Liver (tissue), 9 donors: ENCODE results near the gene ZSWIM8. TPM values are rescaled to one million over a fixed set of nuclear protein-coding genes. Genes with fewer than 3 reads are reported as not detected.
A peak's percentile ranks its signal among the peaks of the same experiment; 100 is the strongest.

Experiments used
- DNase-seq: peaks from one replicate; pipeline ENCODE4 v3.0.0-alpha.2; 2017; ENCODE audit warnings: low spot score
- H3K27ac ChIP-seq, 2 donors: one replicate each; pipeline ENCODE4 v1.7.0; 2013; ENCODE audit warnings: inconsistent platforms in 2 of 2, low read length in 2 of 2, control low read depth in 1 of 2, low read depth in 1 of 2, mild to moderate bottlenecking in 1 of 2
- H3K27me3 ChIP-seq, 4 donors: one replicate each; pipeline versions ENCODE4 v1.6.1 to v1.7.0; 2013; ENCODE audit warnings: low read length in 3 of 4, inconsistent platforms in 1 of 4, mild to moderate bottlenecking in 1 of 4, moderate library complexity in 1 of 4; ENCODE audit not compliant: control insufficient read depth in 4 of 4, insufficient read depth in 4 of 4
- H3K36me3 ChIP-seq, 4 donors: one replicate each; pipeline versions ENCODE4 v1.6.1 to v1.7.0; 2013; ENCODE audit warnings: low read length in 3 of 4, mild to moderate bottlenecking in 3 of 4, low read depth in 1 of 4, moderate library complexity in 1 of 4; ENCODE audit not compliant: control insufficient read depth in 4 of 4, insufficient read depth in 3 of 4
- H3K4me1 ChIP-seq, 4 donors: one replicate each; pipeline versions ENCODE4 v1.6.1 to v1.7.0; 2013; ENCODE audit warnings: low read length in 3 of 4, mild to moderate bottlenecking in 3 of 4, moderate library complexity in 1 of 4; ENCODE audit not compliant: control insufficient read depth in 4 of 4, insufficient read depth in 4 of 4
- H3K4me3 ChIP-seq, 3 donors: one replicate each; pipeline versions ENCODE4 v1.6.1 to v1.7.0; 2013; ENCODE audit warnings: low read length in 3 of 3, control low read depth in 1 of 3, low read depth in 1 of 3, mild to moderate bottlenecking in 1 of 3
- H3K9ac ChIP-seq, 2 donors: one replicate each; pipeline ENCODE4 v1.7.0; 2013; ENCODE audit warnings: low read length in 2 of 2, mild to moderate bottlenecking in 2 of 2, moderate library complexity in 2 of 2, control low read depth in 1 of 2, low read depth in 1 of 2
- H3K9me3 ChIP-seq, 4 donors: one replicate each; pipeline versions ENCODE4 v1.6.1 to v1.7.0; 2013; ENCODE audit warnings: low read length in 3 of 4; ENCODE audit not compliant: control insufficient read depth in 4 of 4
- ATF3 ChIP-seq: IDR thresholded peaks from 2 replicates; pipeline ENCODE4 v1.6.1; 2016; ENCODE audit warnings: antibody characterized with exemption
- CTCF ChIP-seq: fragments of 150-350 bp; IDR thresholded peaks from 2 replicates; pipeline ENCODE4 v1.5.1; 2017; ENCODE audit warnings: improper control_type of control experiment, low read depth, low read length; ENCODE audit not compliant: missing input control
- FOXA1 ChIP-seq: IDR thresholded peaks from 2 replicates; pipeline ENCODE4 v1.6.1; 2016; ENCODE audit warnings: antibody characterized with exemption
- FOXA2 ChIP-seq: IDR thresholded peaks from 2 replicates; pipeline ENCODE4 v1.6.1; 2016; ENCODE audit warnings: antibody characterized with exemption
- GABPA ChIP-seq, 2 donors: IDR thresholded peaks in 1 of 2; conservative IDR thresholded peaks in 1 of 2; 2 replicates each; pipeline ENCODE4 v1.6.1; 2016; ENCODE audit warnings: antibody characterized with exemption in 2 of 2, mild to moderate bottlenecking in 1 of 2, moderate library complexity in 1 of 2
- HNF4A ChIP-seq, 2 donors: conservative IDR thresholded peaks; 2 replicates each; pipeline ENCODE4 v1.6.1; 2016; ENCODE audit warnings: antibody characterized with exemption in 2 of 2, mild to moderate bottlenecking in 2 of 2
- JUND ChIP-seq, 2 donors: IDR thresholded peaks; 2 replicates each; pipeline ENCODE4 v1.6.1; 2016; ENCODE audit warnings: antibody characterized with exemption in 2 of 2
- NR2F2 ChIP-seq: IDR thresholded peaks from 2 replicates; pipeline ENCODE4 v1.6.1; 2016; ENCODE audit warnings: antibody characterized with exemption
- RAD21 ChIP-seq, 2 donors: IDR thresholded peaks; 2 replicates each; pipeline ENCODE4 v1.6.1; 2016; ENCODE audit warnings: antibody characterized with exemption in 2 of 2, mild to moderate bottlenecking in 2 of 2
- REST ChIP-seq: IDR thresholded peaks from 2 replicates; pipeline ENCODE4 v1.6.1; 2016; ENCODE audit warnings: antibody characterized with exemption, mild to moderate bottlenecking
- RXRA ChIP-seq, 2 donors: IDR thresholded peaks; 2 replicates each; pipeline ENCODE4 v1.6.1; 2017 to 2018; ENCODE audit warnings: antibody characterized with exemption in 2 of 2, mild to moderate bottlenecking in 1 of 2
- SP1 ChIP-seq: IDR thresholded peaks from 2 replicates; pipeline ENCODE4 v1.6.1; 2018; ENCODE audit warnings: antibody characterized with exemption, mild to moderate bottlenecking
- TAF1 ChIP-seq: conservative IDR thresholded peaks from 2 replicates; pipeline ENCODE4 v1.6.1; 2016; ENCODE audit warnings: antibody characterized with exemption, mild to moderate bottlenecking
- WGBS: extraction: QIAGEN DNeasy Blood & Tissue Kit; methylation state at CpG from one replicate; pipeline ENCODE4 v1.1.7; 2013; 5-methylcytosine and 5-hydroxymethylcytosine counted together
- polyA plus RNA-seq, 2 donors: library from polyadenylated mRNA; stranded (reverse) in 1 of 2; unstranded in 1 of 2; fragments of 200-250 nt in 1 of 2; fragments of >200 nt in 1 of 2; fragmentation: Nextera tagmentation in 1 of 2; extraction: Ambion mirVana in 1 of 2; gene quantifications; one replicate each; pipeline versions ENCODE4 v1.2.1 to v1.2.3, GENCODE V29; 2013 to 2015
- total RNA-seq, 2 donors: library from RNA; depleted of rRNA; stranded (reverse); fragments of >200 nt; gene quantifications; one replicate each; pipeline ENCODE4 v1.2.3, GENCODE V29; 2014
- donor health status: healthy.
- donor health status: healthy.
- donor health status: healthy.
- donor health status: healthy.
- donor health status: healthy.

Gene ZSWIM8
- total and polyA plus RNA-seq, 4 donors, result 33.3 to 66.2 (median 44.4) TPM

- DNase-seq, result no peak
- H3K9ac ChIP-seq, result no peak overlapping the region
- H3K36me3 ChIP-seq, result peaks cover 1 to 6% (median 3%) of the 10 kb centered on the region in 4 donors
- no peaks in the 10 kb centered on the region for H3K27me3 ChIP-seq
- TF ChIP-seq REST, result no peak
- TF ChIP-seq TAF1, result no peak
- TF ChIP-seq HNF4A (conservative IDR thresholded peaks at IDR 0.05), result no peak
- no peak for TF ChIP-seq NR2F2
- no peak for TF ChIP-seq SP1
- no peak overlapping the region for H3K4me3 ChIP-seq
- 97% methylated on average over 9 of the region's 9 CpGs for WGBS
- H3K27ac ChIP-seq, result peak overlapping the region; percentile 20 to 29
- peaks cover 18 to 60% (median 42%) of the 10 kb centered on the region in 4 donors for H3K4me1 ChIP-seq
- H3K9me3 ChIP-seq, result no peaks in the 10 kb centered on the region
Observed at GRCh38 chr10:73841061-73841421, 55.6 kb downstream of the ZSWIM8 start.

- 93% methylated on average over 9 of the region's 9 CpGs for WGBS
- H3K27ac ChIP-seq, result peak overlapping the region; percentile 19 to 53
- TF ChIP-seq RXRA (IDR thresholded peaks at IDR 0.05), result no peak
- no peak for TF ChIP-seq FOXA2
- TF ChIP-seq REST, result no peak
- TF ChIP-seq SP1, result no peak
- no peak for TF ChIP-seq RAD21 (IDR thresholded peaks at IDR 0.05)
- TF ChIP-seq JUND (IDR thresholded peaks at IDR 0.05), result no peak
- H3K4me1 ChIP-seq, result peaks cover 16 to 53% (median 36%) of the 10 kb centered on the region in 4 donors
- no peak for DNase-seq
- no peak overlapping the region for H3K9ac ChIP-seq
- H3K4me3 ChIP-seq, result no peak overlapping the region
- H3K27me3 ChIP-seq, result no peaks in the 10 kb centered on the region
- no peaks in the 10 kb centered on the region for H3K9me3 ChIP-seq
- peaks cover 1 to 13% (median 8%) of the 10 kb centered on the region in 4 donors for H3K36me3 ChIP-seq
Observed at GRCh38 chr10:73841526-73842285, 56.3 kb downstream of the ZSWIM8 start.

- Histone ChIP-seq H3K9ac (no peak overlapping the region), H3K36me3 (peaks cover 1 to 19% (median 10%) of the 10 kb centered on the region in 4 donors), H3K4me1 (peaks cover 15 to 50% (median 33%) of the 10 kb centered on the region in 4 donors), H3K27ac (peak overlapping the region; percentile 19 to 53), H3K9me3 (no peaks in the 10 kb centered on the region), H3K27me3 (no peaks in the 10 kb centered on the region), H3K4me3 (no peak overlapping the region)
- WGBS, result 42% methylated on average over 11 of the region's 11 CpGs
- DNase-seq, result no peak
- no peak for TF ChIP-seq GABPA (IDR thresholded peaks at IDR 0.05 in 1 of 2, conservative IDR thresholded peaks at IDR 0.05 in 1 of 2)
- peak; percentile 48 to 54 for TF ChIP-seq HNF4A (conservative IDR thresholded peaks at IDR 0.05)
- TF ChIP-seq REST, result no peak
- no peak for TF ChIP-seq CTCF
- TF ChIP-seq ATF3, result no peak
- TF ChIP-seq NR2F2, result no peak
- TF ChIP-seq FOXA1, result no peak
- TF ChIP-seq RAD21 (IDR thresholded peaks at IDR 0.05), result peak in 1 of 2 donors; percentile 30
Observed at GRCh38 chr10:73842349-73842748, 56.9 kb downstream of the ZSWIM8 start.
